Astrocyte (in vitro differentiated cells and primary cell): Measurements from ENCODE around the gene NHLRC4. TPM values are rescaled to one million over a fixed set of nuclear protein-coding genes. Genes with fewer than 3 reads are reported as not detected.
A peak's percentile ranks its signal among the peaks of the same experiment; 100 is the strongest.

Experiments used
- DNase-seq: peaks from one replicate; pipeline ENCODE4 v3.0.0-alpha.2; 2010; ENCODE audit warnings: low read depth
- FAIRE-seq: peaks from 2 replicates; lab custom pipeline; 2011; peaks lifted over from hg19 to GRCh38; lab: Jason Lieb, UNC
- H2AFZ ChIP-seq: 2 replicates; pipeline ENCODE4 v1.6.0; 2012; ENCODE audit warnings: low read depth, low read length, inconsistent platforms
- H3K27ac ChIP-seq: 2 replicates; pipeline ENCODE4 v1.5.1; 2011; ENCODE audit warnings: low read depth, low read length, inconsistent platforms
- H3K27me3 ChIP-seq: 2 replicates; pipeline ENCODE4 v1.6.0; 2011; ENCODE audit warnings: low read length, inconsistent platforms; ENCODE audit not compliant: insufficient read depth
- H3K36me3 ChIP-seq: 2 replicates; pipeline ENCODE4 v1.5.1; 2011; ENCODE audit warnings: low read length, inconsistent platforms; ENCODE audit not compliant: insufficient read depth
- H3K4me1 ChIP-seq: 2 replicates; pipeline ENCODE4 v1.5.1; 2011; ENCODE audit warnings: low read length, inconsistent platforms; ENCODE audit not compliant: insufficient read depth
- H3K4me2 ChIP-seq: 2 replicates; pipeline ENCODE4 v1.6.0; 2012; ENCODE audit warnings: low read length, inconsistent platforms
- H3K4me3 ChIP-seq: 2 replicates; pipeline ENCODE4 v1.5.1; 2011; ENCODE audit warnings: low read depth, mild to moderate bottlenecking, low read length, inconsistent platforms; ENCODE audit not compliant: insufficient read depth
- H3K79me2 ChIP-seq: 2 replicates; pipeline ENCODE4 v1.6.0; 2012; ENCODE audit warnings: mild to moderate bottlenecking, low read length, inconsistent platforms; ENCODE audit not compliant: insufficient read depth
- H3K9ac ChIP-seq: 2 replicates; pipeline ENCODE4 v1.6.0; 2012; ENCODE audit warnings: mild to moderate bottlenecking, low read length, inconsistent platforms
- H3K9me3 ChIP-seq: 2 replicates; pipeline ENCODE4 v1.5.1; 2012; ENCODE audit warnings: low read depth, mild to moderate bottlenecking, low read length, inconsistent platforms; ENCODE audit not compliant: insufficient read depth
- H4K20me1 ChIP-seq: 2 replicates; pipeline ENCODE4 v1.6.0; 2012; ENCODE audit warnings: low read length, inconsistent platforms; ENCODE audit not compliant: insufficient read depth
- H3K27ac Mint-ChIP-seq: one replicate; pipeline ENCODE4 v1.8.0; 2021; ENCODE audit warnings: mild to moderate bottlenecking, mixed read lengths; ENCODE audit not compliant: unreplicated experiment
- H3K27me3 Mint-ChIP-seq: one replicate; pipeline ENCODE4 v1.8.0; 2021; ENCODE audit warnings: low read depth, mixed read lengths; ENCODE audit not compliant: unreplicated experiment
- H3K36me3 Mint-ChIP-seq: one replicate; pipeline ENCODE4 v1.8.0; 2021; ENCODE audit warnings: low read depth, mixed read lengths; ENCODE audit not compliant: unreplicated experiment
- H3K4me1 Mint-ChIP-seq: one replicate; pipeline ENCODE4 v1.8.0; 2021; ENCODE audit warnings: low read depth, mixed read lengths; ENCODE audit not compliant: unreplicated experiment
- H3K4me3 Mint-ChIP-seq: one replicate; pipeline ENCODE4 v1.8.0; 2021; ENCODE audit warnings: mild to moderate bottlenecking, moderate library complexity, mixed read lengths; ENCODE audit not compliant: unreplicated experiment
- H3K9me3 Mint-ChIP-seq: one replicate; pipeline ENCODE4 v1.8.0; 2021; ENCODE audit warnings: mild to moderate bottlenecking, mixed read lengths; ENCODE audit not compliant: unreplicated experiment
- CTCF ChIP-seq: IDR thresholded peaks from 2 replicates; pipeline ENCODE4 v1.5.1; 2011; ENCODE audit warnings: low read depth, mild to moderate bottlenecking, inconsistent platforms, low read length, moderate library complexity; ENCODE audit not compliant: insufficient read depth
- EZH2 ChIP-seq: IDR thresholded peaks from 2 replicates; pipeline ENCODE4 v1.6.1; 2012; ENCODE audit warnings: mild to moderate bottlenecking, low read length, inconsistent platforms; ENCODE audit not compliant: insufficient read depth
- total RNA-seq: library from RNA; stranded (reverse); gene quantifications from 2 replicates; pipeline ENCODE4 v1.2.1, GENCODE V29; 2021

Gene NHLRC4
- total RNA-seq, 1 donor from 2014 or later = 0.73 TPM

- H3K4me3 ChIP-seq = no peak overlapping the region
These were observed 17.2 kb downstream of the NHLRC4 start for GRCh38 chr16:583815-584591.

DNA sequence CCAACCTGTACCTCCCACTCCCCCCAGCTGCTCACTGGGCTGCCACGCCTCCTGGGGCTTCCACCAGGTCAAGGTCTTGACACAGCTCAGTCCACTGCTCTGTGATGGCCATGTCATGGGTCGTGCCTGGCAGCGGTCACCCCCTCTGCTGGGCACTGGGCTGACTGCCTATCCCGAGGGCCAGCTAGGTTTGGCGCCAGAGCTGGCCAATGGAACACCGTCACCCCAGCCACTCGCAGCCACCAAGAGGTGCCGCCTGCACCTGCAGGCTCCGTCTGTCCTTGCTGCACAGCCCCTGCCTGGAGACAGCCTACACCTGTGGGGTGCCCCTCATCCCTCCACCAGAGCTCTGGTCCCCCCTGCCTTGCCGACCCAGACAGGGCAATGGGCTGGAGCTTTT is 18.5 kb downstream of the NHLRC4 start:
- FAIRE-seq = no peak

More at GRCh38 chr16:583815-584591, 17.2 kb downstream of the NHLRC4 start:
- Histone ChIP-seq H4K20me1 (peaks cover 23% of the 10 kb centered on the region), H3K27ac (no peak overlapping the region), H3K79me2 (peaks cover 16% of the 10 kb centered on the region), H2AFZ (no peak overlapping the region), H3K27me3 (no peaks in the 10 kb centered on the region), H3K36me3 (no peaks in the 10 kb centered on the region), H3K4me2 (no peak overlapping the region), H3K9ac (no peak overlapping the region), H3K9me3 (no peaks in the 10 kb centered on the region), H3K4me1 (peaks cover 7% of the 10 kb centered on the region)
- no peak for TF ChIP-seq EZH2
- TF ChIP-seq CTCF = no peak
- H3K27me3 Mint-ChIP-seq = no peaks in the 10 kb centered on the region
- H3K9me3 Mint-ChIP-seq = no peaks in the 10 kb centered on the region
- no peak overlapping the region for H3K27ac Mint-ChIP-seq
- H3K4me1 Mint-ChIP-seq = peaks cover 4% of the 10 kb centered on the region
- FAIRE-seq = no peak
- no peak overlapping the region for H3K4me3 Mint-ChIP-seq
- no peak for DNase-seq
- H3K36me3 Mint-ChIP-seq = no peaks in the 10 kb centered on the region

More for the DNA sequence above, 18.5 kb downstream of the NHLRC4 start:
- no peaks in the 10 kb centered on the region for H3K36me3 Mint-ChIP-seq
- Histone ChIP-seq H3K9ac (no peak overlapping the region), H3K4me1 (peaks cover 7% of the 10 kb centered on the region), H3K36me3 (no peaks in the 10 kb centered on the region), H3K4me2 (no peak overlapping the region), H3K27me3 (no peaks in the 10 kb centered on the region), H3K79me2 (peaks cover 18% of the 10 kb centered on the region), H4K20me1 (peaks cover 25% of the 10 kb centered on the region), H3K4me3 (no peak overlapping the region), H3K27ac (no peak overlapping the region), H3K9me3 (no peaks in the 10 kb centered on the region), H2AFZ (no peak overlapping the region)
- DNase-seq = no peak
- H3K27me3 Mint-ChIP-seq = no peaks in the 10 kb centered on the region
- TF ChIP-seq CTCF = no peak
- TF ChIP-seq EZH2 = no peak
- H3K4me1 Mint-ChIP-seq = peaks cover 4% of the 10 kb centered on the region
- H3K4me3 Mint-ChIP-seq = no peak overlapping the region
- no peaks in the 10 kb centered on the region for H3K9me3 Mint-ChIP-seq
- H3K27ac Mint-ChIP-seq = peak overlapping the region; percentile 62
